SW480 (cell line): ENCODE results near the gene ZNF521.

Source experiments
- DNase-seq: peaks from one replicate; pipeline ENCODE4 v3.0.0-alpha.2; 2016; ENCODE audit warnings: low spot score

The ZNF521 gene

GRCh38 chr18:25225151-25225550, 126.8 kb downstream of the ZNF521 start:
- no peak for DNase-seq

GRCh38 chr18:25223899-25224886, 127.8 kb downstream of the ZNF521 start:
- DNase-seq = no peak

GRCh38 chr18:25223211-25223610, 128.8 kb downstream of the ZNF521 start:
- DNase-seq = no peak

GRCh38 chr18:25222648-25223047, 129.3 kb downstream of the ZNF521 start:
- no peak for DNase-seq

- DNase-seq = no peak
Measured at GRCh38 chr18:25210622-25211021, 141.3 kb downstream of the ZNF521 start.

GRCh38 chr18:25192065-25192464, 159.9 kb downstream of the ZNF521 start:
- no peak for DNase-seq

- DNase-seq = no peak
Measured at GRCh38 chr18:25190472-25190871, 161.5 kb downstream of the ZNF521 start.

GRCh38 chr18:25189391-25190185, 162.4 kb downstream of the ZNF521 start:
- DNase-seq = no peak

GRCh38 chr18:25187521-25188192, 164.3 kb downstream of the ZNF521 start:
- DNase-seq = no peak

GRCh38 chr18:25186871-25187270, 165.1 kb downstream of the ZNF521 start:
- no peak for DNase-seq

GRCh38 chr18:25181993-25182392, 170.0 kb downstream of the ZNF521 start:
- DNase-seq = no peak

GRCh38 chr18:25181581-25181980, 170.4 kb downstream of the ZNF521 start:
- DNase-seq = no peak

GRCh38 chr18:25180973-25181548, 170.9 kb downstream of the ZNF521 start:
- no peak for DNase-seq

GRCh38 chr18:25177631-25178030, 174.3 kb downstream of the ZNF521 start:
- no peak for DNase-seq

GRCh38 chr18:25176518-25177042, 175.4 kb downstream of the ZNF521 start:
- no peak for DNase-seq

GRCh38 chr18:25175558-25176517, 176.1 kb downstream of the ZNF521 start:
- no peak for DNase-seq

GRCh38 chr18:25174324-25174723, 177.6 kb downstream of the ZNF521 start:
- no peak for DNase-seq

- DNase-seq = no peak
Measured at GRCh38 chr18:25171334-25171733, 180.6 kb downstream of the ZNF521 start.

- DNase-seq = no peak
Measured at GRCh38 chr18:25170402-25170801, 181.6 kb downstream of the ZNF521 start.

GRCh38 chr18:25169701-25170100, 182.3 kb downstream of the ZNF521 start:
- DNase-seq = no peak
